AG20443 (cell line): ENCODE results near the gene DPEP2.
"Not testable (repeated sequence)": the region's sequence is repeated elsewhere in the genome, so short reads cannot be mapped to it uniquely, and the experiment has no call there.

Experiments used
- DNase-seq: peaks from one replicate; pipeline ENCODE4 v3.0.0; 2012; ENCODE audit warnings: low spot score, mixed read lengths

DPEP2 gene

DNA sequence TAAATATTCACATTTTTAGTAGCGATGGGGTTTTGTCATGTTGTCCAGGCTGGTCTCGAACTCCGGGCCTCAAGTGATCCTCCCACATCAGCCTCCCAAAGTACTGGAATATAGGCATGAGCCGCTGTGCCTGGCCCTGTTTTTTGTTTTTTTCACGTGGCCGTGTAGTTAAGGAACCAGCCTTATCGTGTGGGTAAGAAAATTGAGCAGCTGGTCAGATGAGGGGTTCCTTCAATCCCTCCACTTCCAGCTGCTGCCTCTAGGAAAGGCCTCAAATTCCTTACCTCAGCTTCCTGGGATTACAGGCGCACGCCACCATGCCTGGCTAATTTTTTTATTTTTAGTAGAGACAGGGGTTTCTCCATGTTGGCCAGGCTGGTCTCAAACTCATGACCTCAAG is 5.9 kb upstream of the DPEP2 start:
- DNase-seq: no peak

- DNase-seq: no peak
Observed at GRCh38 chr16:68003031-68003430, 3.7 kb upstream of the DPEP2 start.

GRCh38 chr16:68000450-68000849 is 1.2 kb upstream of the DPEP2 start:
- no peak for DNase-seq

GRCh38 chr16:67999985-68000384 is 701 bp upstream of the DPEP2 start:
- no peak for DNase-seq

- DNase-seq: not testable (repeated sequence)
Observed at GRCh38 chr16:67998231-67998778, 979 bp downstream of the DPEP2 start.

DNA sequence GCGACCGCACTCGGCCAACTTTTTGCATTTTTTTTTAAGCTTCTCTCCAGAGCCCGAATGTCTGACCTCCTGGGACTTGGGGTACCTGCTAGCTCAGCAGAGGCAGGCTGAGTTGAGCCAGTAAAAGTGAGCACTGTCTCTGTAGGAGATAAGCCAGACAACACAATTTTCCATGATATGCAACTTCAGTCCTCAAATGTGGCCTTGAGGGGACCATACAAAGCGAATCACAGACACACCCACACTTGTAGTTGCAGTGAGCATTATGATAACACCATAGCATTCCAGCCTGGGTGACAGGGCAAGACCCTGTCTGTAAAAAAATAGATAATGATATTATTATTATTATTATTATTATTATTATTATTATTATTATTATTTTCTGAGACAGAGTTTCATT is 2.6 kb downstream of the DPEP2 start:
- DNase-seq: no peak

- no peak for DNase-seq
Observed at GRCh38 chr16:67995423-67995822, 3.9 kb downstream of the DPEP2 start.

DNA sequence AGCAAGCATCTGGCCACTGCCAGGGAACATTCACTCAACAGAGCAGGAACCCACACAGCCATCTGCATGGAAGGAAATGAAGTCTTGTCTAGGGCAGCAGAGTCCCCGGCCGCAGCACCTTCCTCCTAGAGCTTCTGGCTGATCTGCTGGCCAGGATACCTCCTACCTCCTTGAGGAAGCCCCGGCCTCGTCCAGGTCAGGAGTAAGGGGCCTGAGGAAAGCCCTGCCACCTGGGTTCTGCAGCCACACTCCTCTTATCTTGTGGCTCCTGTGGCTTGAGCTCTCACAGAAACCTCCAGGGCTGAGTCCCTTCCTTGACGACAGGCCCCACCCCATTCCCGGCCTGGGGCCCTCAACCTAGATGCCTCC is 5.3 kb downstream of the DPEP2 start:
- not testable (repeated sequence) for DNase-seq

- peak; percentile 94 for DNase-seq
Observed at GRCh38 chr16:67993207-67994039, 5.9 kb downstream of the DPEP2 start.

GRCh38 chr16:67992661-67993206 is 6.5 kb downstream of the DPEP2 start:
- no peak for DNase-seq

GRCh38 chr16:67990018-67990386 is 9.3 kb downstream of the DPEP2 start:
- no peak for DNase-seq

DNA sequence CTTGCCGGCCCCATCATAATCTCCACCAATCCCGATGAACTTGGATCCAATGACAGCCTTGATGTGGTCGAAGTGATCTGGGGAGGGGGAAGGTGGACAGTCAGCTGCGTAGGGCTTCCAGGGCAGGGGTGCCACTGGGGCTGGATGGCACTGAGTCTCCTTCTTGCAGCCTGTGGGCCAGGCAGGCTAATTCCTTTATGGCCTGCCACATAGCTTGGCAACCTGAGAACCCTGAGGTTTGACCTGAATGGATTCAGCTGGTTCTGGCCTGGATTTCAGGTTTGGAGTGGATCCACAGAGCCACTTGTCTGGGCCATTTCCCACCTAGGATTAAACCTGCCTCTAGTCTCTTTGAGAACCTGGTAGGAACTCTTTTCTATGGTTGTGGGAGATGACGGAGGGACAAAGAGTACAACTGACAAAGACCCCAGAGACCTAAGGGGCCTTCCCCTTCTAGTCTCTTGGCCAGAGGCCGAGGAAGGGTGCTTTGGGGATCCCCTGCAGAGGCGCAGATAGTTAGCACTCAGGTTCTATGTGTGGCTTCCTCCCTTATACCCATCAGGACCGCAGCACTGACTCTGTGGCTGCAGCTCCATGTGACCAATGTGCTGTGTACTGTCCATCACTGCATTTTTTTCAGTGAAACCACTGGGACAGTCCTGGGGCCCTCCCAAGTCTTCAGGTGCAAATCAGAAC is 9.8 kb downstream of the DPEP2 start:
- no peak for DNase-seq

DNA sequence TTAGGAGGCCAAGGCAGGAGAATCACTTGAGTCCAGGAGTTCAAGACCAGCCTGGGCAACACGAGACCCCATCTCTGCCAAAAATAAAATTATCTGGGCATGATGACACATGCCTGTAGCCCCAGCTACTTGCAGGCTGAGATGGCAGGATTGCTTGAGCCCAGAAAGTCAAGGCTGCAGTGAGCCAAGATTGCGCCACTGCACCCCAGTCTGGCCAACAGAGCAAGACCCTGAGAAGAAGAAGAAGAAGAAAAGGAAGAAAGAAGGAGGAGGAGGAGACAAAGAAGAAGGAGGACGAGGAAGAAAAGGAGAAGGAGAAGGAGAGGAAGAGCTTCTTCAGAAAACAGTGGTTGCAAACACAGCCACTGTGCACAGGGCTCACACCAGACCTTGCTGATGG is 10.6 kb downstream of the DPEP2 start:
- DNase-seq: no peak

- no peak for DNase-seq
Observed at GRCh38 chr16:67987460-67988160, 11.7 kb downstream of the DPEP2 start.

GRCh38 chr16:67986949-67987348 is 12.3 kb downstream of the DPEP2 start:
- no peak for DNase-seq

- DNase-seq: no peak
Observed at GRCh38 chr16:67982011-67982696, 17.1 kb downstream of the DPEP2 start.

DNA sequence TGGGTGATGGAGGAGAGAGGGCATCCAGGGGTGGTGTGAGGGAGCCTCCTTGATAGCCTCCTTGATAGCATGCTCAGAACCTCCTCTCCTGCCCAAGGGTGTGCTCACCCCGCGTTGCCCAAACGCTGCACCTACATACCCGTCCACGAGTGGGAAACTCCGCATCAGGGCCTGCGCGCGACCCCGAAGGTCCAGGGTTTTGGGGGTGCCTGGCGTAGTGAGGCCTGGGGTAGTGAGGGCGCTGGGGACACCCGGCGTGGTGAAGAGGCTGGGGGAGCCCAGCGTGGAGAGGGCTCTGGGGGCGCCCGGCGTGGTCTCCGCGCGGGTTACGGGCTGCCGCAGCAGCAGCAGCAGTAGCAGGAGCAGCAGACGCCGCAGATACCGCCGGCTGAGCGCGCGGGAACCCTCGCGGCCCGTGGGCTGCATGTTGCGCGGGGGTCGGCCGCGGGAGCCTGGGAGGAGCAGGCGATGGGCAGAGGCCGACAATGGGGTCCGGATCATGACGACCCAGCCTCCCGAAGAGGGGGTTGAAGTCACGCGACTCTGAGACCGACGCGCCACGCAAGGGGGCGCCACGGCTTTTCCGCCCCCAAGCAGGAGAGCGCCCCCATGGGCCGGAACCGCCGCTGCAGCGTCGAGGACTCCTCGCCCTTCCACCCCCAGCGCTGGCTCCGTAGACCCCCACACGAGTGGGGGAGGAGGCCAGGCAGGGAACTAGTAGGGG is 19.2 kb downstream of the DPEP2 start, which contains the start of gene DPEP3:
DPEP3 (minus strand) TSS at position 545 of the 724 bp plus-strand sequence; CDS start at position 426, 119 bp downstream.
- DNase-seq: no peak

- DNase-seq: no peak
Observed at GRCh38 chr16:67977469-67978227, 21.6 kb downstream of the DPEP2 start.

DNA sequence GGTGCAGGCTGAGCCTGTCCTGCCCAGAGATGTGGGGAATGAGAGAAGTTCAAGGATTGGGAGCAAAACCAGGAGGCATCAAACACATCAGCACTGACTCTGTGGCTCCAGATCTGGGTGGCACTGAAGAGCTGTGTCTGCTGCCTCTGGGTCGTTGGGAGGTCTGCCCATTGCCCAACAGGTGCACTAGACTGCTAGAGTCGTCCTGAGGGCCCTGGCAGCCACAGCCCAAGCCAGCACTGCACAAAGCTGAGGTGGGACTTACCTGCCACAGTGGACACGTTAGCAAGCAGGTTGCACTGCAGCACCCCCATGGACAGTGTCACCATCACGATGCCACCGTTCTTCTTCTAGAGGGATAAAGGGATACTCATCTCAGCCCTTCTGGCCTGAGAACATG is 22.3 kb downstream of the DPEP2 start:
- DNase-seq: no peak

DNA sequence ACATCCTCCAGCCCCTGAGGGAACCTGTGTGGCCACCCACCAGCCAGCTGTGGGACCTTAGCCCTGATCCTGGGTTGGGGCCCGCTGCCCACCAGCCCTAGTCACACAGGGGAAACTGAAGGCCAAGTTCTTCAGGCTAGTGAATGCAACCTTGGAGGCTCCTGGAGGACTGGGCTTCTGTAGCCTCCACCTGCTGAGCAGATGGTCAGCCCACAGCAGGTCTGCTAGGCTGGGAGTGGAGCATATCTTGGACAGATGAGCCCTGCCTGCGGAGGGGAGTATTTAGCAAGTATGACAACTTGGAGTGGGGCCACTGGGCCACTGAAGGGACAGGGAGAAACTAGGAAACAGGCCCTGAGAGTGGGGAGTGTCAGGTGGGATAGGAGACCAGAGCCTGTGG is 23.1 kb downstream of the DPEP2 start:
- no peak for DNase-seq
